ENCODE measurements around the gene SEC14L5.

DNA sequence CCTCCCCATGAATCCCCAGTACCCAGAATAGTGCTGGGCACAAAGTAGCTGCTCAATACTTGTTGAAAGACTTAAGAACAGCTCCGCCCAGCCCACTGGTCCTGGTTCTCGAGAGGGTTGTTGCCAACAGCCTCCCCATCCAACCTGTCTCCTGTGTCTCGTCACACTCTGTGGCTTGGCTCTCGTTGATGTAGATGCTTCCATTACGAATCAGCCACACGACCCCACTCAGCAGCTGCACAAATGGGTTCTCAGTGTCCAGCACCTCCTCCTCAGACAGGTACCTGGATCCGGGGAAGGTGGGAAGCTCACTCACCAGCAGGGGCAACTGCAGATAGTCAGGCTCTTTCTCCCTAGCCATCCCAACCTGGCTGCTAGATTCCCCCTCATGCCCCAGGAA, 73.5 kb downstream of the SEC14L5 start:
- TF ChIP-seq GATA2 (IDR thresholded peaks at IDR 0.05; ENCODE audit: low read depth, low read length) (no peak), GATA3 (IDR thresholded peaks at IDR 0.05; ENCODE audit: low read depth, low read length) (no peak)
